ENCODE data around the gene RNF103. TPM values are rescaled to one million over a fixed set of nuclear protein-coding genes. Genes with fewer than 3 reads are reported as not detected.

Gene RNF103
- total RNA-seq, 1 donor from 2014 or later: 21.0 TPM

GRCh38 chr2:86632672-86633071, 9.0 kb upstream of the RNF103 start:
- ATAC-seq (peak; percentile 59), DNase-seq (no peak)
- Histone ChIP-seq H3K27ac (no peak overlapping the region), H3K36me3 (no peaks in the 10 kb centered on the region), H3K27me3 (no peaks in the 10 kb centered on the region), H3K4me1 (no peaks in the 10 kb centered on the region), H3K4me3 (no peak overlapping the region), H3K9me3 (no peaks in the 10 kb centered on the region)
- no peak for TF ChIP-seq CTCF (IDR thresholded peaks at IDR 0.05)
- intact Hi-C loops (cut with DNase I): no loop called here

- Histone ChIP-seq H3K4me3 (no peak overlapping the region), H3K4me1 (no peaks in the 10 kb centered on the region), H3K9me3 (no peaks in the 10 kb centered on the region), H3K27ac (no peak overlapping the region), H3K36me3 (no peaks in the 10 kb centered on the region), H3K27me3 (no peaks in the 10 kb centered on the region)
- no peak for ATAC-seq
- no peak for TF ChIP-seq CTCF (IDR thresholded peaks at IDR 0.05)
- DNase-seq: no peak
- intact Hi-C loops (cut with DNase I): no loop called here
Observed at GRCh38 chr2:86631846-86632485, 8.3 kb upstream of the RNF103 start.

- intact Hi-C loops (cut with DNase I): no loop called here
- ATAC-seq (no peak), DNase-seq (peak; percentile 71)
- H3K9me3 ChIP-seq: no peaks in the 10 kb centered on the region
- no peaks in the 10 kb centered on the region for H3K36me3 ChIP-seq
- no peak overlapping the region for H3K4me3 ChIP-seq
- no peaks in the 10 kb centered on the region for H3K27me3 ChIP-seq
- H3K27ac ChIP-seq: no peak overlapping the region
- no peak for TF ChIP-seq CTCF (IDR thresholded peaks at IDR 0.05)
- H3K4me1 ChIP-seq: no peaks in the 10 kb centered on the region
Observed at GRCh38 chr2:86628091-86628522, 4.4 kb upstream of the RNF103 start.

- DNase-seq (no peak), ATAC-seq (no peak)
- Histone ChIP-seq H3K36me3 (no peaks in the 10 kb centered on the region), H3K27me3 (no peaks in the 10 kb centered on the region), H3K4me3 (no peak overlapping the region), H3K27ac (no peak overlapping the region), H3K4me1 (no peaks in the 10 kb centered on the region), H3K9me3 (no peaks in the 10 kb centered on the region)
- intact Hi-C loops (cut with DNase I): no loop called here
- TF ChIP-seq CTCF (IDR thresholded peaks at IDR 0.05): no peak
Observed at GRCh38 chr2:86627550-86627949, 3.9 kb upstream of the RNF103 start.

GRCh38 chr2:86625096-86625495, 1.4 kb upstream of the RNF103 start:
- ATAC-seq (no peak), DNase-seq (no peak)
- Histone ChIP-seq H3K27me3 (no peaks in the 10 kb centered on the region), H3K9me3 (no peaks in the 10 kb centered on the region), H3K4me3 (no peak overlapping the region), H3K27ac (no peak overlapping the region), H3K4me1 (peaks cover 8% of the 10 kb centered on the region), H3K36me3 (no peaks in the 10 kb centered on the region)
- TF ChIP-seq CTCF (IDR thresholded peaks at IDR 0.05): no peak
- intact Hi-C loops (cut with DNase I): no loop called here

- no peak for TF ChIP-seq CTCF (IDR thresholded peaks at IDR 0.05)
- Histone ChIP-seq H3K27ac (peak overlapping the region; percentile 97), H3K36me3 (peaks cover 7% of the 10 kb centered on the region), H3K4me3 (peak overlapping the region; percentile 66), H3K9me3 (no peaks in the 10 kb centered on the region), H3K4me1 (peaks cover 8% of the 10 kb centered on the region), H3K27me3 (no peaks in the 10 kb centered on the region)
- DNase-seq: no peak
- intact Hi-C loops (cut with DNase I): no loop called here
- ATAC-seq: no peak
Observed at GRCh38 chr2:86624267-86624547, 542 bp upstream of the RNF103 start.

Measured in upper lobe of right lung (tissue), 1 donor.